Activated CD8-positive, alpha-beta memory T cell treated with anti-CD3 and anti-CD28 coated beads for 1 hour (primary cell): ENCODE data around the gene AFP.

ENCODE experiments used
- DNase-seq, 2 donors: peaks; one replicate each; pipeline ENCODE4 v3.0.0-alpha.2; 2020; ENCODE audit warnings: low read depth in 1 of 2; ENCODE audit errors: extremely low read depth in 1 of 2

AFP gene

DNA sequence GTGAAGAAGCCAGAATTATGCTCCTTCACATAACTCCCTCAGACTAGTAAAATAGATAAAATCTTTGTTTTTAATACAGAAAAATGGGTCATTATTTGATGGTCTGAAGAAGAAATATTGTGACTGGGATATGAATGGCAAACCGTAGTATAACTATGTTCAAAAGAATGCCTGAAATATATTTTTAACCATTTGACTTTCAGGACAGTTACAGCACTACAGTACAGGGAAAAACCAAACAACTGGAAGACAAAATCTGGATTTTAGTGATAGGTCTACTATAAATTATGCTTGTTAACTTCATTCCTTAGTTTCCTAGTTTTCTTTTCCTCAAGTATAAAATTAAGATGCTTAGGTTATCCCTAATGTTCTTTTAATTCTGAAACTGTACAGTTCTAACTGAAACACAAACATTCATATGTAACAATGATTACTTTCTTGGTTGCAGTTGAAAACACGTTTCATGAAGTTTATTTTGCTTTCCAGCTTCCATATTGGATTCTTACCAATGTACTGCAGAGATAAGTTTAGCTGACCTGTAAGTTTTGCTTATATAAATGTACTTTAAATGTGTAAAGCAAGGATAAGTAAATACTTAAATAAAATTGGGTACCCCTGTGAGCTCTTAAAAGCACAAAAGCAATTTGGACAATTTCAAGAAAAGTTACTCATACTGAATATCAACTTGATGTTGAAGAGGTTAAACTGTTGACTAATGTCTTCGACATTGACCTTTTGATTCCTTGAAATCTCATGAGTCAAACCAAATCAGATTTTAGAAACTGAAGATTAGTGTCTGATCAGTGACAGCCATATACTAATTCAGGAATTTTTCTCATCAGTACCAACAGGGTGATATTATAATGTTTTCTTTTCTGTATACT is 895 bp downstream of the AFP start:
- DNase-seq = no peak

DNA sequence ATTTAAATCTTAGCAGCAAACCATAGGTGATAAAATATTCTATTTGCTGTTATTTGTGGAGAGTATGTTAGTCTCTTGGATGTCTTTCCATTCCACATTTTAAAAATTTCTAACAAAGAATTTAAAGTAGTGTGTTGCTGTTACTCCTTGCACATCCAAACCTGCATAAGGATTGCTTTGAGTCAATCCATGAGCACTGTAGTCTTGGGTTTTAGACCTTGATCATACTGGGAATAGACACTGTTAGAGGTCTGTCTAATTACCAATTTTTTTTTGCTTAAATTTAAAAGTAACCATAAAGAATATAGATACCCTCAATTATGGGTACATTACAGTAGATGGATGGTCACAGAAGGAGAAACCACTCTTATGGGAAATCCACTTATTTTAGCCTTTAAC is 1.5 kb downstream of the AFP start:
- DNase-seq = no peak

GRCh38 chr4:73438048-73438447 is 2.0 kb downstream of the AFP start:
- DNase-seq = no peak

- DNase-seq = no peak
Observed at GRCh38 chr4:73438582-73439215, 2.7 kb downstream of the AFP start.

- DNase-seq = no peak
Observed at GRCh38 chr4:73439445-73439844, 3.4 kb downstream of the AFP start.

DNA sequence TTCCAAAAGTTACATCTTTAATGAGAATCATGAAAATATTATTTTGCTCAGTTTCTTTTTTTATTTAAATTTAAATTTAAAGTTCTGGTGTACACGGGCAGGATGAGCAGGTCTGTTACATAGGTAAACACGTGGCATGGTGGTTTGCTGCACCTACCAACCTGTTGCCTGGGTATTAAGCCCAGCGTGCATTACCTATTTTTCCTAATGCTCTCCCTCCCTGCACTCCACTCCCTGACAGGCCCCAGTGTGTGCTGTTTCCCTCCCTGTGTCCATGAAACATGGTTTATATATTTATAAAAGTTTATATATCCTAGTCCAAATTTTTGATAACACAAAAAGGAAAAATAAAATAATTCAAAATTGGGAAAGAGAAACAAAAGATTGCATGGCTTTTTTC is 4.0 kb downstream of the AFP start:
- no peak for DNase-seq

- DNase-seq = no peak
Observed at GRCh38 chr4:73440653-73441052, 4.6 kb downstream of the AFP start.

GRCh38 chr4:73442275-73442674 is 6.3 kb downstream of the AFP start:
- no peak for DNase-seq

GRCh38 chr4:73443224-73443623 is 7.2 kb downstream of the AFP start:
- no peak for DNase-seq

DNA sequence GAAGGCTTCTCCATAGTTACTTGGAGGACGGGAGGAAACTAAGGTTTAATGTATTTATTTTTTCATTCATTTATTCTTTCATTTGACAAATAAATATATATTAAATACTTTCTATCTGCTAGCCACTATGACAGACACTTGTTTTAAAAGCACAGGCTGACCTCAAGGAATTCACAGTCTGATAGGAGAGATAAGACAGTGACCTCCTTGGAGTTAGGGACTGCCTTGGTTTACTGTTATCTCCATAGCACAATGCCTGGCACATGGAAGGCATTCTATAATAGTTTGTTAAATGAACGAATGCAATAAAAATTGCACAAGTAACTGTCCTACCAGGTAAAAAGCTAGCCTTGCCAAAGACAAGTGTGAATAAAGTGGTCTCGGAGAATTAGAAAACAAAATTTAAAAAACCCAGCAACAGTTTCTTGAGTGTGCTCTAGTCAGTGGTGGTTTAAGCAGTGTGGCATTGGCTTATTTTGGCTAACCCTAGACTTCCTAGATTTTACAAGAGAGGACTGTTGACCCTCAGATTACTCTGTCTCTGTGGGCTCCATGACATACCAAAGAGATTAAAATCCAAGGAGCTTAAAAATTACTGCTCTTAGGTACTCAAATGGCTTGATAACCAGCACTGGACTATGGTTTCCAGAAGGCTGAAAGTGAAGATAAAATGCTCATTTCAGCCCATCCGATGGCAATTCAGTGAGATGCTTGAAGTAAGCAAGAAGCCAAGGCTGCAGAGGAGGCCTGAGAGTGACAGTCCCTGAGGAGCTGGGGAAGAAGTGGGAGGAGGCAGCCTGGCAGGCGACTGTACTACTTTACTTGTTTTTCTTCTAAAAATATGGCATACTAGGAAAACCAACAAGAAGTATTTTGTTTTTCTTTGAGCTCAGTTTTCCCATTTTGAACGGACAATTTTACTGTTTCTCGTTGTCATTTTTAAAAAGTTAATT is 9.6 kb downstream of the AFP start:
- DNase-seq = no peak

- DNase-seq = no peak
Observed at GRCh38 chr4:73446336-73446938, 10.4 kb downstream of the AFP start.

- no peak for DNase-seq
Observed at GRCh38 chr4:73447671-73448070, 11.7 kb downstream of the AFP start.

- no peak for DNase-seq
Observed at GRCh38 chr4:73448448-73449203, 12.6 kb downstream of the AFP start.

DNA sequence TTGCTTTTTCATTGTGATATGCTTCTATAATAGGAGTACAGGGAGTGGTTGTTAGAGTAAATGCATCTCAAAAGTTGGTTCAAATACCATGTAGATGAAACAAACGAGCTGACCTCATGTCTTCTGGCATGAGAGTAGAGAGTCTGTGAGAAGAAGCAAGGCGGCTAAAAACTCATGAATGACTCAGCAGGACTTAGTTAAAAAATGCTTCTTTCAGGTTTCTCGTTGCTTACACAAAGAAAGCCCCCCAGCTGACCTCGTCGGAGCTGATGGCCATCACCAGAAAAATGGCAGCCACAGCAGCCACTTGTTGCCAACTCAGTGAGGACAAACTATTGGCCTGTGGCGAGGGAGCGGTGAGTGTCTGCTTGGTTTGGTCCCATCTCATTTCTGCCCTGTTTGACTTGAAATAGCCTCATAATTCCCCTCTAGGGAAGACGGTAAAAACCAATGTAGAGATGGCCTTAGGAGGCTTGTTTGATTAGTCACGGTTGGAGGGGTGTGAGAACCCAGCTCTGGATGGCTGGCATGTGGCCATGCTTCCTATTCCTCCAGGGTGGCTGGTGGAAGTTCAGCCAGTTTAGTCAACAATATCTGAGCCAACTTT is 14.5 kb downstream of the AFP start:
- no peak for DNase-seq

- DNase-seq = no peak
Observed at GRCh38 chr4:73451404-73451803, 15.4 kb downstream of the AFP start.

DNA sequence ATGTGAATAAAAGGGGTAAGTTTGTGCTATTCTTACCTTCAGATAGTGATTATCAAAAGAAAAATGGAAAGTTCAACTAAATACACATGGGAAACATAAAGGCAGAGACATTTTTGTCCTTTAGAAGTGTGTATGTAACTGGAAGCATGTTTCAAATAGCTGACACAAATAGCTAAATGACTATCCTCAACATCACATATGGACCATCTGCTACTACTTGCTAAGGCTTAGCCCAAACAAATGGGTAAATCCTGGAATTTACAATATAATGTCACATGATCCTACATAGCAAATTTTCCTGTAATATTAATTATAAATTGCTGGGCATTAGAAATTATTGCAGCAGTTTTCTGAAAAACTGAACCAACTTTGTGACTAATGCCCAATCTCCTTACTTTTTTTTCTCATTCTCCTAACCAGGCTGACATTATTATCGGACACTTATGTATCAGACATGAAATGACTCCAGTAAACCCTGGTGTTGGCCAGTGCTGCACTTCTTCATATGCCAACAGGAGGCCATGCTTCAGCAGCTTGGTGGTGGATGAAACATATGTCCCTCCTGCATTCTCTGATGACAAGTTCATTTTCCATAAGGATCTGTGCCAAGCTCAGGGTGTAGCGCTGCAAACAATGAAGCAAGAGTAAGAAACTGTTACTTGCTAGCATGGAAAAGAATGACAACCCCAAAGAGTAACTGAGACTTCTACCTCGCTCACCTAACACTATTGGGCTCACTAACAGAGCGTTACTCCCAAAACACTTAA is 16.1 kb downstream of the AFP start:
- DNase-seq = no peak

DNA sequence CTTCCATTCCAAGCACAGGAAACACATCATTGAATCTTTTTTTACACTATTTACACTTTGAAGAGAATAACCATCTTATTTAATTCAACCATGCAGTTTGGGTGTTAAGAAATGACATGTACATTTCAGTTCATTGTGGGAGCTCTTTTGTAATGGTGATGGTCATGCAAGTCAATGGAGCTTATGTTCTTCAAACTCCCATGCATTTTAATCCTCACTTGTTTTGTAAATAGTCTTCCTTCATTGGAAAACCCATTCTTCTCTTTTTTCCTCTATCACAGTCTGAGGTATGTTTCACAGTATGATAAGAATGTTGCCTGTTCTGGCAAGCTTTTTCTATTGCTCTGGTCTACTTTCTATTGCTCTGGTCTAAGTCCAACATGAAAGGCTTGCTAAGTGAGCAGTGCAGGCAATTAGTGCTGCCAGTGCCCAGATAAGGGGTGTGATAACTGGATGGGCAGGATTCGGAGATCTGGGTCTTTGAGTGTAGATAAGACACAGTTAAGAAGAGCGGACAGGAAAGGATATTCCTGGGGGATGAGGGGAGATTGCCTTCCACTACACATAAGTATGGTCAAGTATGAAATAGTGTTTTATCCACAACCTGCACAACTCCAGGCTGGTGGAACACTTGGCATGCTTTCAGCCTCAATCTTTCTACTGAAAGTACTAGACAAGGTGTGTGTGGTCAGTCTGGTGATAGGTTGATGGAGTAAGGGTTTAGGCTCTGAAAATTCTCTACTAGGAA is 17.1 kb downstream of the AFP start:
- DNase-seq = no peak

GRCh38 chr4:73453701-73454005 is 17.6 kb downstream of the AFP start:
- no peak for DNase-seq

- DNase-seq = no peak
Observed at GRCh38 chr4:73454920-73455319, 18.9 kb downstream of the AFP start.
